ENCODE data around the gene SLC29A3.

Gene SLC29A3

DNA sequence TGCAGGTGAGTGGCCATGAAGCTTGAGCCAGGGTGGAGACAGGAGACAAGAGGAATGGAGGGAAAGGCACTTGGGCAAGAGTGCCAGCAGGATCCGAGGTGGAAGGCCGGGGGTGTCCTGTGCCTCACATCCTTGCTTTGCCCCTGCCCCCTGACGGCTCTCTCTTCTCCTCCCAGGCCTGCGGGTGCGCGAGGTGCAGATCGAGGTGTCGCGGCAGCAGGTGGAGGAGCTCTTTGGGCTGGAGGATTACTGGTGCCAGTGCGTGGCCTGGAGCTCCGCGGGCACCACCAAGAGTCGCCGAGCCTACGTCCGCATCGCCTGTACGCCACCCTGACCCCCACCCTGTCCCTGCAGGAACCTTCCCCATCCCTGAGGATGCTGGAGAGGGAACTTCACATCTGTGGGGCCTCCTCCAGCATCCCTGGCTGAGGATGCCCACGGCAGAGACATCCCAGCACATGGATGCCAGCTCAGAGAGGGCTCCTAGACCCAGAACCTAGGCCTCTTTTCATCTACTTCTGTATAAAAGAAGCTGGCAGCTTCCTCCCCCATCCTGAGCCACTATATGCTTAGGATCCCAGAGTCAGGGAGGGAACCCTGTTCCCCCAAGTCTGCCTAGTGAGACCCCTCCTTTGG, 34.4 kb upstream of the SLC29A3 start:
- TF ChIP-seq, protein P1, sequence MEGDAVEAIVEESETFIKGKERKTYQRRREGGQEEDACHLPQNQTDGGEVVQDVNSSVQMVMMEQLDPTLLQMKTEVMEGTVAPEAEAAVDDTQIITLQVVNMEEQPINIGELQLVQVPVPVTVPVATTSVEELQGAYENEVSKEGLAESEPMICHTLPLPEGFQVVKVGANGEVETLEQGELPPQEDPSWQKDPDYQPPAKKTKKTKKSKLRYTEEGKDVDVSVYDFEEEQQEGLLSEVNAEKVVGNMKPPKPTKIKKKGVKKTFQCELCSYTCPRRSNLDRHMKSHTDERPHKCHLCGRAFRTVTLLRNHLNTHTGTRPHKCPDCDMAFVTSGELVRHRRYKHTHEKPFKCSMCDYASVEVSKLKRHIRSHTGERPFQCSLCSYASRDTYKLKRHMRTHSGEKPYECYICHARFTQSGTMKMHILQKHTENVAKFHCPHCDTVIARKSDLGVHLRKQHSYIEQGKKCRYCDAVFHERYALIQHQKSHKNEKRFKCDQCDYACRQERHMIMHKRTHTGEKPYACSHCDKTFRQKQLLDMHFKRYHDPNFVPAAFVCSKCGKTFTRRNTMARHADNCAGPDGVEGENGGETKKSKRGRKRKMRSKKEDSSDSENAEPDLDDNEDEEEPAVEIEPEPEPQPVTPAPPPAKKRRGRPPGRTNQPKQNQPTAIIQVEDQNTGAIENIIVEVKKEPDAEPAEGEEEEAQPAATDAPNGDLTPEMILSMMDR (IDR thresholded peaks at IDR 0.05; ENCODE audit: borderline replicate concordance, control extremely low read depth, extremely low read depth, insufficient read depth, missing control alignments), result no peak

DNA sequence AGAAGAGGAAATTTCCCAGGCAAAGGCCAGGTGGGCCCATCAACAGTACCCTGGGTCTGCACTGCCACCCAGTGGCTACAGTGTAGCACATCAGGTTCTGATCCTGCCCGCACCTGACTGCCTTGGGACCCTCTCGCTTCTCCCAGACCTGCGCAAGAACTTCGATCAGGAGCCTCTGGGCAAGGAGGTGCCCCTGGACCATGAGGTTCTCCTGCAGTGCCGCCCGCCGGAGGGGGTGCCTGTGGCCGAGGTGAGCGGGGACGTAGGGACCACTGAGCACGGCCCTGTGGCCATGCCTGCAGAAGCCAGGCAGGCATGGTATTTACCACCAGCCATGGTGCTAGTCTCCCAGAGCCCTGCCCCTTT, 33.9 kb upstream of the SLC29A3 start:
- in situ Hi-C loops (cut with MboI; ENCODE audit: low sequenced_read_pairs, unreplicated experiment), result no loop called here
- TF ChIP-seq, protein P1 (IDR thresholded peaks at IDR 0.05; ENCODE audit: borderline replicate concordance, control extremely low read depth, extremely low read depth, insufficient read depth, missing control alignments), result peak; percentile 52
- peak; percentile 84 for DNase-seq (ENCODE audit: low spot score)

More for the DNA sequence above, 34.4 kb upstream of the SLC29A3 start:
- in situ Hi-C loops (cut with MboI; ENCODE audit: low sequenced_read_pairs, unreplicated experiment), result no loop called here
- DNase-seq (ENCODE audit: low spot score), result no peak

DNA sequence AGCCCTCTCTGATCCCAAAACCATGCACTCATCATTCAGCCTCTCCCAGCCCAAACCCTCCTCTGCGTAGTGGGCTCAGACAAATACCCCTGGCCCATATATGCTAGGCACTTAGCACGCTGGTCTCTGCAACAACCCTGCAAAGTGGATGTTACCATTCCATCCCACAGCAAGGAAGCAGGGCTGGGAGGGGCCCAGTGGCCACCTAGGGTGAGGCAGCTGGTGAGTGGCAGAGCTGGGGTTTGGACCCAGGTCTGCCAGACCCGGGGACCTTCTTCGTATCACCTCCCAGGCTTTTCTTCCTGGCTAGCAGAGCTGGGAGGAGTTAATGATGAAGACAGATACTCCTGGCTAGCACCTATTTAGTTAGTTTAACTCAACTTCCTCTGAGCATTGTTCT, 33.1 kb upstream of the SLC29A3 start:
- in situ Hi-C loops (cut with MboI; ENCODE audit: low sequenced_read_pairs, unreplicated experiment), result no loop called here
- TF ChIP-seq, protein P1 (IDR thresholded peaks at IDR 0.05; ENCODE audit: borderline replicate concordance, control extremely low read depth, extremely low read depth, insufficient read depth, missing control alignments), result no peak
- DNase-seq (ENCODE audit: low spot score), result no peak

DNA sequence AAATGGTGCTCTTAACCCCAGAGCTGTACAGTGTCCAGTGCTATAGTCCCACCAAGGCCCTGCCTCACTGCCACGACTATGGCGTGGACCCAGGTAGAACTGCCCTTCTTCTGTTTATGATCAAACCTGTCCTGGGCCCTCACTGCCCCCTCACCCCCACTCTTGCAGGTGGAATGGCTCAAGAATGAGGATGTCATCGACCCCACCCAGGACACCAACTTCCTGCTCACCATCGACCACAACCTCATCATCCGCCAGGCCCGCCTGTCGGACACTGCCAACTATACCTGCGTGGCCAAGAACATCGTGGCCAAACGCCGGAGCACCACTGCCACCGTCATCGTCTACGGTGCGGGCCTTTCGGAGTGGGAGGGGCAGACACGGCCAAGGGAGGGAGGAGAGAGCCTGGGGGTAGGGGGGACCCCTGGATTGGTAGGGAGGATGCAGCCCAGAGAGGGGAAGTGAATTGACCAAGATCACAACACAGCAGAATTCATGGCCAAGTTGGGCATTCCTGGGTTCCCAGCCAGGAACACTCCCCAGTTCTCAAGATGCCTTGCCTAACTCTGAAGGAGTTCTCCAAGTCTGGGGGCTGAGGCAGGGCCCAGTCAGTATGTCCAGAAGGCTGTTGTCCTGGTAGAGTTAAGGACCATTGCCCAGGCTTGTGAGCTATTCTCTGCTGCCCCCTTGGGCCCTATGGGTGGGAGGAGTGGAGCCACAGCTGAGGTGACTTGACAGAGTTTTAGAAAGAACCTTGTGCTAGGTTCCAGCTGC, 32.4 kb upstream of the SLC29A3 start:
- in situ Hi-C loops (cut with MboI; ENCODE audit: low sequenced_read_pairs, unreplicated experiment), result no loop called here
- TF ChIP-seq, protein P1 (IDR thresholded peaks at IDR 0.05; ENCODE audit: borderline replicate concordance, control extremely low read depth, extremely low read depth, insufficient read depth, missing control alignments), result no peak
- no peak for DNase-seq (ENCODE audit: low spot score)

DNA sequence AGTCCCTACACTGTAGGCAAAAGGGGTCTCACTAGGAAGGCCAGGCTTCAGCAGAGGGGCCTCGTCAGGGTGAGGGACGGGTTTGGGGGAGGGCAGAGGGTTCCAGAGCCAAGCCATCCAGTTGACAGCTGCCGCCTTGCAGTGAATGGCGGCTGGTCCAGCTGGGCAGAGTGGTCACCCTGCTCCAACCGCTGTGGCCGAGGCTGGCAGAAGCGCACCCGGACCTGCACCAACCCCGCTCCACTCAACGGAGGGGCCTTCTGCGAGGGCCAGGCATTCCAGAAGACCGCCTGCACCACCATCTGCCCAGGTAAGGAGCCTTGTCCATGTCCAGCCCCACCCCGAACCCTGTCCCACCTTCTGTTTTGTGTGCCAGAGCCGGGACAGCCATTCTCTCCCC, 31.6 kb upstream of the SLC29A3 start:
- no peak for DNase-seq (ENCODE audit: low spot score)
- in situ Hi-C loops (cut with MboI; ENCODE audit: low sequenced_read_pairs, unreplicated experiment), result no loop called here
- TF ChIP-seq, protein P1 (IDR thresholded peaks at IDR 0.05; ENCODE audit: borderline replicate concordance, control extremely low read depth, extremely low read depth, insufficient read depth, missing control alignments), result no peak

DNA sequence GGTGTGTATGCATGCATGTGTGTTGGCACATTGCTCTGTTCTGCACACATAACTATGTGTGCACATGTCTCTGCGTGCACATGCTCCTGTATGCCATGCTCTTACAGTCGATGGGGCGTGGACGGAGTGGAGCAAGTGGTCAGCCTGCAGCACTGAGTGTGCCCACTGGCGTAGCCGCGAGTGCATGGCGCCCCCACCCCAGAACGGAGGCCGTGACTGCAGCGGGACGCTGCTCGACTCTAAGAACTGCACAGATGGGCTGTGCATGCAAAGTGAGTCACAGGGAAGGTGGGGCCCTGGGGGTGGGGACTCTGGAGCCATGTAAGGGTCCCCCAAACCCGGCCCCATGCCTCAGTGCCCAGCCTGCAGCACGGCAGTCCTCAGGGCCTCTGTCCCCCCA, 30.6 kb upstream of the SLC29A3 start:
- TF ChIP-seq, protein P1 (IDR thresholded peaks at IDR 0.05; ENCODE audit: borderline replicate concordance, control extremely low read depth, extremely low read depth, insufficient read depth, missing control alignments), result no peak
- no peak for DNase-seq (ENCODE audit: low spot score)
- in situ Hi-C loops (cut with MboI; ENCODE audit: low sequenced_read_pairs, unreplicated experiment), result no loop called here

All from GM13976 (cell line).